ENCODE measurements around the gene MAPKAPK5.
"Not testable (repeated sequence)": the region's sequence is repeated elsewhere in the genome, so short reads cannot be mapped to it uniquely, and the experiment has no call there.

MAPKAPK5 gene

DNA sequence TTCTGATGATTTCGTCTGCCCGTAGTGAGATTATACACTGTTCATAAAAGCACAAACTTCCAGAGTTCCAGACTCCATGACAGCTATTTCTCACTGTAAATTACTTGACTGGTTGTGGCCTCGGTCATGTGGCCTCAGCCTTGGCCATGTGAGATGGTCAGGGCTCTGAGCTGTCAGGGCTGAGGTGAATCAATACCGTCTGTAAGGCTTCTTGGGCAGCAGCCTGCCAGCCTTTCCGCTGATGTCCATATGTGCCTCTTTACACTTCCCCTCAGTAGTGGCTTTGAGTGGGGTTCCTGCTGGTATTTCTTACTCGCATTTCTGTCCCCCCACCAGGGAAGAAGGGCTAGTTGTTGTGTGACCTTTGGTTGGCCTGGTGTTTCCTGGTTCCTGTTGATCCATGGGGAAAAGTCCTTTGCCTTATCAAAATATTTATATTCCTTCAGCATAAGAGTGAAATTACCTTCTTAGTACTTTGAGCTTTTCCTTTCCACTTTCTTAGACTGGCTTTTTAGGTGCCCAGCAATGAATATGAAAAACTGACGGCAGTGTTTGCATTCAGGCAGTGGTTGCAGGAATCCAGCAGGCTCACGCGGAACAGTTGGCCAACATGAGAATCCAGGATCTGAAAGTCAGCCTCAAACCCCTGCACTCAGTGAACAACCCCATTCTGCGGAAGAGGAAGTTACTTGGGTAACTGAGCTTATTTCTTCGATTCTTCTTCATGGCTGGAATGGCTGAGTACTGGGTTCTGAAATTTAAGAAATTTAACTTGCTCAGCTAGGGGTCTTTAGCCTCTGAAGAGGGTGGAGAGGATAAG, 46.1 kb downstream of the MAPKAPK5 start:
- no peak for DNase-seq

DNA sequence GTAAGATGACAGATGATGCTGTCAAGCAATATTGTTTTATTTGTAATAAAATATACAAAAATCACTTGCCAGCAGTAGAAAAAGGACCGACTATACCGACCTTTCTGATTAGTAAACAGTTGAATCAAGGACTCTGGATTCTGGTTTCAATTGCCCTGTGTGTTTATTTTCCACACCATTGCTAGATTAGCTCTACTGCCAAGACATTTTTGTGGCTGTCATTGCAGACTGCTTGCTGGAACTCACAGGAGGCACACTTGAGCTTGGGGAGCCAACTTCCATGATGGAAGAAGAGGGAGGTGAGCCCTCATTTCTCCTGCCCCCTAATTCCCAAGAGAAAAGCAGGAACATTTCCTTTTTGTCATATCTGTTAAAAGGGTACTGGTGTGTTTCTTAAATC, 51.3 kb downstream of the MAPKAPK5 start:
- no peak for DNase-seq

DNA sequence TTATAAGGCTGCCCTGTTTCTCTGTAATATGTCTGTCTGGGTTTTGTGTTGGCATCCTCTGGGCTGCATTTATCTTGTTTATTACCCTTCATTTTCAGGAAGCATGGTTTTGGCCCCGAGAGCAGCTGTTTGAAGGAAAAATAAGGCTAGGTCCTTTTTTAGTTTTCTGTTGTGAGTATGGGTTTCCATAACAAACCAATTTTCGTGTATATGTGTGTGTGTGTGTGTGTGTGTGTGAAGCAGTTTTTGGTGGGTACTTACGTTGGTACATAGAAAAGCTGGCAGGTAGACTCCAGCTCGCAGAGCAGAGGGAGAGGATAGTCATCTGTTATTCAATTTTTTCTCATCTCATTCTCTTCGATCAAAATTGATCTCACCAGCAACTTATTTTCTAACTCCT, 52.5 kb downstream of the MAPKAPK5 start:
- DNase-seq, result no peak

- no peak for DNase-seq
Observed at GRCh38 chr12:111901182-111901581, 59.2 kb downstream of the MAPKAPK5 start.

DNA sequence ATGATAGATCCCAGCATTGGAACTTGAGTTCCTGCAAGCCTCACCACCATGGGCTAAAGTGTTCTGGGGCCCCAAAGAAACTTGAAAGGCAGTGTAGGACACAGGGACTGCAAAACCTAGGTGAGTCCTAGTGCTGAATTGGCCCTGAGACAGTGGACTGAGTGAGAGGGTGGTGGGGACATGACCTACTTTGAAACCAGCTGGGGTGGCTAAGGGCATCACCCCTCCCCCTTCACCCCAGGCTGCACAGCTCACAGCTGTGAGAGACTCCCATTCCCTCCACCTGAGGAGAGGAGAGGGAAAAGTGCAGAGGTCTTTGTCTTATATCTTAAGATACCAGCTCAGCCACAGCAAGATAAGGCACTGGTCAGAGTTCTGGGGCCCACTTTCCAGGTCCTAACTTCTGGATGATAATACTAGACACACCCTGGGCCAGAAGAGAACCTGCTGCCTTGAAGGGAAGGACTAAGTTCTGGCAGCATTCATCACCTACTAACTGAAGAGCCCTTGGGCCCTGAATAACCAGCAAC, 62.5 kb downstream of the MAPKAPK5 start:
- no peak for DNase-seq

DNA sequence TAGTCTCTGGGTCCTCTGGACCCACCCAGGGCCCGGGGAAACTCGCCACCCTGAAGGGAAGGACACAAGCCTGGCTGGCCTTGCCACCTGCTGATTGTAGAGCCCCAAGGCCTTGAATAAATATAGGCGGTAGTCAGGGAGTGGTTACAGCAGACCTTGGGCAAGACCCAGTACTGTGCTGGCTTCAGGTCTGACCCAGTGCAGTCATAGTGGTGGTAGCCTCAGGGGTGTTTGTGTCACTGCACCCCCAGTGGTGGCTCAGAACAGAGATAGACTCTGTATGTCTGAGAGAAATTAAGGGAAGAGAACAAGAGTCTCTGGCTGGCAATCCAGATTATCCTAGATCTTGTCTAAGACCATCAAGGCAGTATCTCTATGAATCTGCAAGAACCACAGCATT, 63.5 kb downstream of the MAPKAPK5 start:
- DNase-seq, result no peak

DNA sequence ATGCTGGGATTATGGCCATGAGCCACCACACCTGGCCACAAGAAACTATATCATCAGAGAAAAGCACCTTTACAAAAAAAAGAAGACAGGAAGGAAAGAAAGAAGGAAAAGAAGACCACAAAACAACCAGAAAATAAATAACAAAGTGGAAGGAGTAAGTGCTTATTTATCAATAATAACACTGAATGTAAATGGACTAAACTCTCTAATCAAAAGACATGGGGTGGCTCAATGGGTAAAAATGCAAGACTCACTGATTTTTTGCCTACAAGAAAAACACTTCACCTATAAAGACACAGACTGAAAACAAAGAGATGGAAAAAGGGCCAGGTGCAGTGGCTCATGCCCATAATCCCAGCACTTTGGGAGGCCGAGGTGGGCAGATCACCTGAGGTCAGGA, 65.7 kb downstream of the MAPKAPK5 start:
- DNase-seq, result no peak

DNA sequence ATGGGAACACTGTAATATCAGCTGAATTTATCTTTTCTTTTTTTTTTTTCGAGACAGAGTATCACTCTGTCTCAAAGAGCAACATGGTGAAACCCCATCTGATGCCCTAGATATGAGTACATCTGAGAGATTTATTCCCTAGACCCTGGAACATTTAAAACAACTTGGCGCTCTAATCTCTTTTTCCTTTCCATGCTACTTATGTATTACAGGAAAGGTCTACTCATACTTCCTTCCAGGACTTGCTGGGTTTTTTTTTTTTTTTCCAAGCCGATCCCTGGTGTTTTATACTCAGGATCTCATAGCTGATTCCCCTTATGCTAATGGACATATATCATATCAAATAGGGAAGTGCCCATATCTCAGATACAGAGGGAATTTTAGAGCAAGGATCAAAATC, 83.1 kb downstream of the MAPKAPK5 start:
- no peak for DNase-seq

GRCh38 chr12:111926631-111927030, 84.6 kb downstream of the MAPKAPK5 start:
- no peak for DNase-seq

DNA sequence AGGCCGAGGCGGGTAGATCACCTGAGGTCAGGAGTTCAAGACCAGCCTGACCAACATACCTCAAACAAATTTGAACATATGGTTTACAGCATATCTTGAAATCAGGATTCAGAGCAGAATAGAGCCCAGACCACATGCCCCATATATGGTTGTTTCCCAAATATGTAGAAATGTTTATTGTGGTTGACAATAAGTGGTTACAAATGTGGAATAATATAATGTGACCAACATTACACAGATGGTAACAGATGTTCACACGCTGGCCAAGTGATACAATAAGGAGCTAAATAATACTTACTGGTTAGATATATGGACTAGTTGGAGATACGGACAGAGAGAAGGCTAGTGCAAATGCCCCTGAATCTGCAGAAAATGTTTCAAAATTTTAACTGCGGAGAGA, 85.3 kb downstream of the MAPKAPK5 start:
- no peak for DNase-seq

DNA sequence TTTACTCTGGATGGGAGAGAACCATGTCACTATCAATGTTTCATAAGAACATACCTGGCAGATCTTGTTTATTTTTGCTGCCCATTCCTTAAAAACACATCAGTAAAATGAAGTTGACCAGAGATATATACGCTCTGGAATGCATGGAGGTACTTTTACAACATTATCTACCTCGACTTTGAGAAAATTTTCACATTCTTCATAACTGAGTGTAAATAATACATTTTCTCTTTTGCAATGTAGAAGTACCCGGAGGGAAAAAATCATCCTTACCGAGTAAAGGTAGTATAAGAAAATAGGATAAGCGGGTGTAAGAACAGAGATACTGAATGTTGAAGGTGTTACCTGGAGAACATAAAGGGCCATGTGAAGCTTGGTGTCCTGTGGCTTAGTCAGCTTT, 90.2 kb downstream of the MAPKAPK5 start:
- no peak for DNase-seq

DNA sequence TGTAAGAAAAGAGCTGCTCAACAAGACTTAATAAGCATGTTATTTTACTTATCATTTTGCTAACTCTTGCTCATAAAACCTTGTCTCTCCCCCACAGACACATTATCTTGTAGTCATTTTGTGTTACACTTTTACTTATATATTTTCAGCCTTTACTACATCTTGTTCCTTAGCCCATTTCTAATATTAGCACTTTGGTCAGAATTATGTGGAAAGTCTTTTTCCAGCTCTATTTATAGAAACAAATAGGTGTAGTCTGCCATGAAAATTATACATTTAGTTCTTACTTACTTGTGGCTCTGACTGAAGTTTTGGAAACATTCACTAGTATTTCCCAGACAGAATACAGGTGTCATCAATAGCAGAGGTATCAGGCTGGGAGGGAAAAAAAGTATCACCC, 94.8 kb downstream of the MAPKAPK5 start:
- DNase-seq, result no peak

GRCh38 chr12:111937429-111937828, 95.4 kb downstream of the MAPKAPK5 start:
- no peak for DNase-seq

DNA sequence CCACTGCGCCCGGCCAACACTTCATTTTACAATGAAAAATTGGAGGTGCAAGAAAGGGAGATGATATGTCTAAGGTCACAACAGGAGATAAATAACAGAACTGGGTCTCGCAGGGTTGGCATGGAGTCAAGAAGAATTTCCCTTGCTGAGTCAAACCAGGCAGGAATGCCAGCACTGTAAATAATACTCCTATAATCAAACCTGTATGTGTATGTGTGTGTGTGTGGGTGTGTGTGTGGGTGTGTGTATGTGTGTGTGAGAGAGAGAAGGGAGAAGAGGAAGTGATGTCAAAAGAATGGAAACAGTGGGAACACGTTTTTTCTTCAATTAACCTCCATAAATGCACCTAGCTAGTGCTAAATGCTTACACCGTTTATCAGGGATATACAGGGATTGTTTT, 100.5 kb downstream of the MAPKAPK5 start:
- no peak for DNase-seq

DNA sequence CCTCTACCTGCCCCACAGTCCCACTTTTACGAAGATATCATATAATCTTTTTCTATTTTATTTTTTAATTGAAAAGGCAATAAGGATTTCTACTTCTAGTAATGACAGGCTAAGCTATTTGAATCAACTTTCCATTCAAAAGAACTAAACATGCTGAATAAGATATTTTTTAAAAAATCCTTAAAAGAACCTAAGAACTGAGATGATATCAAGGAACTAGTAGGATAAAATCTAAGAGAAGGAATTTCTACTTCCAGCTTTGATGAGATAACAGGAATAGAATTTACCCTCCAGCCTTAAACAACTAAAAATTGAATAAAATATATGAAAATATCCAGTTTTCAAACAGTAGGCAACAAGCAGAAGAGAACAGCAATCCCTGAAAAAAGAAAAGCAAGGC, 101.9 kb downstream of the MAPKAPK5 start:
- no peak for DNase-seq

DNA sequence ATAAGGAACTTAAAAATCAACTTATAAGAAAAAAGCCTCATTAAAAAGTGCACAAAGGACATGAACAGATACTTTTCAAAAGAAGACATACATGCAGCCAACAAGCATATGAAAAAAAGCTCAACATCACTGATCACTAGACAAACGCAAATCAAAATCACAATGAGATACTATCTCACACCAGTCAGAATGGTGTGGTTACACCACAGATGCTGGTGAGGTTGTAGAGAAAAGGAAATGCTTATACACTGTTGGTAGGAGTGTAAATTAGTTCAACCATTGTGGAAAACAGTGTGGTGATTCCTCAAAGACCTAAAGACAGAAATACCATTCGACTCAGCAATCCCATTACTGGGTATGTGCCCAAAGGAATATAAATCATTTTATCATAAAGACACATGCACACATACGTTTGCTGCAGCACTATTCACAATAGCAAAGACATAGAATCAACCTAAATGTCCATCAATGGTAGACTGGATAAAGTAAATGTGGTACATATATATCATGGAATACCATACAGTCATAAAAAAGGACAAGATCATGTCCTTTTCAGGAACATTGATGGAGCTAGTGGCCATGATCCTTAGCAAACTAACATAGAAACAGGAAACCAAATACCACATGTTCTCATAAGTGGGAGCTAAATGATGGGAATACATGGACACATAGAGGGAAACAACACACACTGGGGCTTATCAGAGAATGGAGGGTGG, 109.1 kb downstream of the MAPKAPK5 start:
- not testable (repeated sequence) for DNase-seq
